HG03558 (cell line): ENCODE results near the gene ELP5.
"Not testable (repeated sequence)": the region's sequence is repeated elsewhere in the genome, so short reads cannot be mapped to it uniquely, and the experiment has no call there.

Experiments
- ATAC-seq: cut with Tn5 transposase; IDR thresholded peaks from one replicate; pipeline ENCODE4 v1.9.1; 2021; ENCODE audit warnings: moderate number of reproducible peaks; ENCODE audit not compliant: unreplicated experiment; ENCODE audit errors: extremely low read depth

ELP5 gene

GRCh38 chr17:7234083-7234951, 17.7 kb upstream of the ELP5 start, which contains the start of gene DVL2:
TSS of gene DVL2 (minus strand) at chr17:7234517. CDS start at chr17:7234262, 255 bp downstream.
- ATAC-seq: peak; percentile 32

- ATAC-seq: no peak
These were observed 16.0 kb upstream of the ELP5 start for GRCh38 chr17:7235693-7236665.

DNA sequence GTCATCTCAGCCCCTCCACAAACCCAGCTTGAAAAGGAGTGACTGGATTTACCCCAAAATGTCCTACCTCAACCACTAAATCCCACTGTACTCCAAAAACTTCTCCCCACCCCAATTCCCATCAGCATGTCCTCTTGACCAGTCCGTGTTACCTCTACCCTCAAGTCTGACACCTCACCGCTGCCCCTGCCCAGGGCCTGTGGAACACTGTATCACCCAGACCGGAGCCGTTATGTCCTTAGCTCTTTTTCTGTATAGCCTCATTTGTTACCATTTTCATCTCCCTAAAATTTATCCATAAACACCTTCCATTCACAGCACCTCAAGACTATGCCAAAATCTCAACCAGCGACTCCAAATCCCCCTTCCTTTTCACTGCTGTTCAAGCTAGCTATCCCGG, 15.2 kb upstream of the ELP5 start:
- ATAC-seq: no peak

GRCh38 chr17:7237266-7237760, 14.7 kb upstream of the ELP5 start:
- no peak for ATAC-seq

- ATAC-seq: no peak
These were observed 14.1 kb upstream of the ELP5 start for GRCh38 chr17:7237761-7238419.

DNA sequence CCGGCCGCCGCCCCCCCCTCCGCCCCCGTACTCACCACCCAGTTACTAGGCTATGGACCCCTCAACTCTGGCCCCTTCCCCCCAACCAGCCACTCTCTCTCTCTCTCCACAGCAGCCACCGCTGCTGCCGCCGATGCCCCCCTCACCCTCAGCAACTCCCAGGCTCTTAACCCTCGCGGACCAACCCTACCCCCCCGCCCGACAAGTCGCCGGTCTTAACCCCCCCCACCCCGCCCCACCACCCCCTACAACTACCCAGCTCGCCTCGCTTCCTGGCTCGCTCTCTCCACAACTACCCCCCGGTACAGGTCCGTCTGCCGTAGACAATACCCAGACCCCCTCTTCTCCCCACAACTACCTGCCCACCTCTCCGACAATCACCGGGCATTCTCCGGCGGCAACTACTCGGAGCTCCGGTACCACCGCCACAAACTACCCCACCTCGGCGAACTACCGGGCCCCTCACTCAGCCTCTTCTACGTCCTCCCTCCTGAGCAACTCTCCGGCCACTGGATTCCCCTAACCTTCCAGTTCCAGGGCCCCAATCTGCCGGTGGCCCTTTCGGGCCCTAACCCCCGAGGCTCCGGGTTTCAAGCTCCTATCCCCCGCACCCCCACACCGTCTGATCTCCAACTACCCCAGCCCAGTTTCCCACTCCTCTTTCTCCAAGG, 13.5 kb upstream of the ELP5 start:
- no peak for ATAC-seq

DNA sequence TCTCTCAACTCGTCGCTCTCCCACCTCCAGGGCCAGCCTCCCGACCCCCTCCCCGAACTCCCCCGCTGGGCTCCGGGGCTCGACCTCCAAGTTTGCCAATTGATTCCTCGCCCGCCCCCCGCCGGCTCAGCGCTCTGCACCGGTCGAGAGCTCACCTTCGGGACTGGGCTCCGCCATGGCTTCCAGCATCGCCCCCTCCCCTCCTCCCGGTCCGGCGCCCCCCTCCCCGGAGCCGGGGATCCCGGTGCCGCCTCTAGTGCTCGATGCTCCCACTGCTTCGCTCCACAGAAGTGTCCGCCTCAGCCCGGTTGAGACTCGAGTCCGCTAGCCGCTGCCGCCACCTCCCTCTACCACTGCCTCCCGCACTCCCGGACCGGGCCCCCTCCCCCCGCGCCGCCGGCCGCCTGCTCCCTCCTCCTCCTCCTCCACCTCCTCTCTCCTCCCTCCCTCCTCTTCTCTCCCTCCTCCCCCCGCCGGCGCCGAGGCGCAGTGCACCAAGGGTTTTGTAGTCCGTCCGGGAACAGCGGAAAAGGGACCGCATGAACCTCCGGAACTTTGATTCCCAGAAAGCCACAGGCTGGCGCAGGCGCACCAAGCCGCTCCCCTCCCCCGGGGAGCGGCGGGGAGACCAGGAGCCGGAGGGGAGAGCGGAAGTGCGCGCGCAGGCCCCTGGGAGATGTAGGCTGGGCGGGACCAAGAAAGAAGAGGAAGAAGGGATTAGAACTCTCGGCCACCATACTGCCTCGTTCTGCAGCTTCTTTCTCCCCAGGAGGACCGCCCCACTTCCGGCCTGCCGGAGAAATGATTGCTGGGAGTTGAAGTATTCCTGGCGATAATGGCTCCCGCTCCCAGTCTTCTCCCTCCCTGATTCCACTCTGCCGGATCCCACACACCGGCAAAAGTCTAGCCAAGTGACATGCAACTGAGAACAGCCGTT, 12.7 kb upstream of the ELP5 start, which contains the start of gene PHF23:
TSS of gene PHF23 (minus strand) at position 367 of the 937 bp plus-strand sequence. CDS start at position 189, 178 bp downstream.
- no peak for ATAC-seq

DNA sequence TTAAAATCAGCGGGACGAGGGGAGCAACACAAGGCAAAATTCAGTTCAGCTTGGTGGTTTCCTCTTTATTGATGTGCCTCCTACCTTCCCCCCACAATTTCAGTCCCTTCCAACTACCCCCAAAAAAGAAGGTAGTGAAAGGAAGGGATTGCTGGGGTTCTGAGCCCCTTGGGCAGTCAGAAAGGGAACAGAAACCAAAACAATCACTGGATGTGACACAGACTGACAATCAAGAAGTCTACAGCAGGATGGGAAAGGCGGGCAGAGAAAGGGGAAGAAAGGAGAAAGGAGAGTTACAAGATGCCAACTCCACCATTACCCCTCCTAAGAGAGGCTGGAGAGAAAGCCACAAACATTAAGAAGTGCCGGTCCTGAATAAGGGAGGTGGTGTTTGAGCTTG, 11.6 kb upstream of the ELP5 start:
- ATAC-seq: no peak

GRCh38 chr17:7241090-7241733, 10.8 kb upstream of the ELP5 start:
- no peak for ATAC-seq

DNA sequence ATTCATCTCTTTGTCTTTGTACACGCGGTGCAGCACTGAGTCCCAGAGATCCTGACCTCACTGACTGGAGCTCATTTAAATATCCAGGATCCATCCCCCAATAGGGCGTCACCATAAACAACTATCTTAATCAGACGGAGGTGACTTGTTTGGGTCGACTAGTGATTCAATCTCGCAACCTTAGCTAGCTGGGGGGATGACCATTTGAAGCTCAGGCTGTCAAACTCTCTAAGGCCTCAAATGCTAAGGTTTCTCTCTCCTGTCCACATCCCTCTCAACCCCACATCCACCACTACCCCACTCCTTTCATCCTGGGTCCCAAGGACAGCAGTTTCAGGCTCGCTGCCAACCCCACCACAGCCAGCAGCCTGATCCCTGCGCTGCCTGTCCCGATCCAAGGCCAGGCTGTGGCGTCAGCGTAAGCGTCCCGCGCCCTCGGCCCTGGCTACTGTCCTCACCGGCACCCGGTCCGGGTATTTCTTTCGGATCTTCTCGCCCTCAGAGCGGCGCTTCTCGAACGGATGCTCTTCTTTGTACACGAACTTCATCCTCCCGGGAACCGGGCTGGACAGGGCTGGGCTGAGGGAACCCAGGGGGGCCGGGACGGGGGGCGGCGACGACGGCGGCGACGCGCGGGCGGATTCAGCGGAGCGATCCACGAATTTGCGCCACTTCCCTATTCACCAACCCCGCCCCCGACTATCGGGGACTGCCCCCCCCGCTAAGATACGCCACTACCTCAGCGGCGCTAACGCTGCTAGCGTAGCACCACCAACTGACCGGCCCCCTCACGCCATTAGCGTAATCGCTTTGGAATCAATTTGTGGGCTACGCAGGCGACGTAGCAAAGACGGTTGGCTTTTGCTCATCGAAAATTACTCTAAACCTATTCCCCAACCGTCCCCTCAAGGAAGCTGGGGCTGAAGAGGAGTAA, 10.0 kb upstream of the ELP5 start, which contains the start of gene GABARAP:
TSS of gene GABARAP (minus strand) at position 667 of the 934 bp plus-strand sequence. CDS start at position 548, 119 bp downstream.
- ATAC-seq: no peak

DNA sequence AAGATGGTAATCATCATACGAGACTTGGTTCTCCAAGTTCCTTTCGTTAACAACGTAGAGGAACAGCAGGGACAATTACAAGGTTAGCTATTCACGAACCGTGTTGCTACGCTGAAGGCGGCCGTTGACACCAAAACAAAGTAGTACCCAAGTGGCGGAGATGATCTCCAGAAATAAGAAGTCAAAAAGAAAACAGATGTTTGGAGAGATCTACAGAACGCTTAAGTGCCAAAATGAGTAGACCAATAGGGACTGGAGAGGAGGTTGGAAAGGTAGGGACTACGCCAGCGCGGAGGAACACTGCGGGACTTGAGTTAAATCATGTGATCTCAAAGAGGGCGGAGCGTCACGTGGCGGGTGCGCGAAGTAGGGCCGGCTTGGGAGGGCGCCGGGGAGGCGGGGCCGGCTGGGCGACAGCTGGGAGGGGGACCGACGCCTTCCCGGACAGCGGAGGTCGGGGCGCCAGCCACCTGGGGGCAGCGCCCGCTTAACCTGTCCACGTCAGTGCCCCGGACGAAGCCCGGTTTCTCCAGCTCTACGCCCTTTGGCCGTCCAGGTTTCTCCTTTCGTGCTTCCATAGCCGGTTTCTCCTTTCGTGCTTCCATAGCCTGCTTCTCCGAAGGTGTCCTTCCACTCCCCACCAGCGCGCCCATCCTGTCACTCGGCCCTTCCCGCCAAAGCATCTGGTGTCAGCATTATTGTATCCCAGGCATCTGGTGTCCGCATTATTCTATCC, 9.1 kb upstream of the ELP5 start:
- ATAC-seq: no peak

DNA sequence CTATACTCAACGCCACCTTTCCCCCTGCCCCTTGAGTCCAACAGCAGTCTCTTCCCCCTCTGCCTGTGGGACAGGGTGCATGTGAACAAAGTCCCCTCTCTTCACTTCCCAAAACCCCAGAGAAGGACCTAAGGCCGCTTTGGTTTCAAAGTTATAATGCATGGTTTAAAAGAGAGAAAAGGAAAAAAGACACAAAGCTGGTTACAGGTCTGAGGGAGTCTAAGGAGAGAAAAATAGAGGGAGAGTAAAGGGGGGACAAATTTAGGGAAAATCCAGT, 8.6 kb upstream of the ELP5 start:
- ATAC-seq: no peak

DNA sequence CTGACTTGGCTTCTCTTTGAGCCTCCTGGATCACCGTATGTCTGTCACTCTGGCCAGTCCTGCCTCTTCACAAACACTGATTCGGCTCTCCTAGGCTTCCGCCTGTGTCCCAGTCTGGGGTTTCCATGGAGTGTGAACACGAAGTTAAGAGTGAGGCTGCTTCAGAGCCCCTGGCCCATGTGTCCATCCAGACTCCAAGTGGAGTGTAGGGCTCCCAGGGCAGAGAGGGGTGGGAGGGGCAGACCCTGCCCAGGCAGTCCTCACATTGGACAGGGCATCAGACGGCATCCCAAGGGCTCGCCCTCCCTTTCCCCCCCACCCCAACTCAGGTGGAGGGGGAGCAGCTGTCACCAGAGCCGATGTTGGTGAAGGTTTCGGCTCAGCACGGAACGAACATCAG, 8.2 kb upstream of the ELP5 start:
- not testable (repeated sequence) for ATAC-seq

DNA sequence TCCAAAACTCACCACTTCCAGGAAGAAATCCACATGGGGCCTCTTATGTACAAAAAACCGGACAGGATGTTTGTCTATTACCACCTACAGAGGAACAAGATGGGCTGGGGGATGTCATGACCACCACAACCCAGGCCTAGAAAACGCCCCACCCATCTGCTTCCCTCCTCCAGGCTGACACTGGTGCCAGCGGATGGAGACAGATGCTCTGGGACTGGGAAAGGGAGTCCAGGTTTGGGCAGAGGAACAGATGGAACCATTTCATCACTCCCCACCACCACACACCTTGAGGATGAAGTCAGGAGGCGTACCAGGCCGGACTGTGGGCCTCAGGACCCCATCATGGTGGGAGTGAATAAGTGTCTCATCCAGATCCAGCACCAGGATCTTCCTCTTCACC, 5.2 kb upstream of the ELP5 start:
- no peak for ATAC-seq

- ATAC-seq: no peak
These were observed 3.2 kb upstream of the ELP5 start for GRCh38 chr17:7248796-7249195.

DNA sequence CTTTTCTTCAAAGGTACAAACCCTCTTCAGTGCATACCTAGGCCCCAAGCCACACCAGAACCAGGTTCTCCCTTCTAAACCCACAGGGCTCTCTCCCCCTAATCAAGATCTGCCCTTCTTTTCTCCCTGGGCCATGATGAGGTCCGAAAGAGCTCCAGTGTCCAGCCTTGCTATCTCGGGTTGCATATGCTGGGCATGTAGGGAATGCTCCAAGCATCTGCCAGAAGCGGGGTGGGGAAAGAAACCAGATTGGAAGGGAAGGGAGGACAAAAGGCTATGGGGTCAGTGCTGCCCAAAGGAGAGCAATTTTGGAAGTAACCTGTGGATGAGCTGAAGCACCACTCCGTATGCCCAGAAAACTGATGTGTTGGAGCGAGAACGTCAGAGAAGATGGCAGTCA, 2.8 kb upstream of the ELP5 start:
- no peak for ATAC-seq
